Body of pancreas (tissue), 4 donors: ENCODE data around the gene UBA1.

ENCODE experiments used
- CTCF ChIP-seq, 7 experiments: fragments of 450-650 bp in 4 of 7; fragments of 200-600 bp in 3 of 7; sonication (generic) in 3 of 7; IDR thresholded peaks; one replicate each; pipeline ENCODE4 v1.5.1; 2016 to 2019; ENCODE audit warnings: antibody characterized with exemption in 7 of 7
- POLR2A ChIP-seq, 3 donors: fragments of 450-650 bp; IDR thresholded peaks; one replicate each; pipeline ENCODE4 v1.6.1; 2016; ENCODE audit warnings: antibody characterized with exemption in 3 of 3, mild to moderate bottlenecking in 2 of 3

- no peak for TF ChIP-seq CTCF (IDR thresholded peaks at IDR 0.05)
- no peak for TF ChIP-seq POLR2A (IDR thresholded peaks at IDR 0.05)
Observed at GRCh38 chrX:47202877-47203276, 9.2 kb downstream of the UBA1 start.
